Stimulated activated naive CD4-positive, alpha-beta T cell (primary cell): ENCODE results near the gene HLF.

Experiments used
- DNase-seq, 6 experiments: peaks; one replicate each; lab custom pipeline; 2025; lab: John Stamatoyannopoulos, UW

Gene HLF

DNA sequence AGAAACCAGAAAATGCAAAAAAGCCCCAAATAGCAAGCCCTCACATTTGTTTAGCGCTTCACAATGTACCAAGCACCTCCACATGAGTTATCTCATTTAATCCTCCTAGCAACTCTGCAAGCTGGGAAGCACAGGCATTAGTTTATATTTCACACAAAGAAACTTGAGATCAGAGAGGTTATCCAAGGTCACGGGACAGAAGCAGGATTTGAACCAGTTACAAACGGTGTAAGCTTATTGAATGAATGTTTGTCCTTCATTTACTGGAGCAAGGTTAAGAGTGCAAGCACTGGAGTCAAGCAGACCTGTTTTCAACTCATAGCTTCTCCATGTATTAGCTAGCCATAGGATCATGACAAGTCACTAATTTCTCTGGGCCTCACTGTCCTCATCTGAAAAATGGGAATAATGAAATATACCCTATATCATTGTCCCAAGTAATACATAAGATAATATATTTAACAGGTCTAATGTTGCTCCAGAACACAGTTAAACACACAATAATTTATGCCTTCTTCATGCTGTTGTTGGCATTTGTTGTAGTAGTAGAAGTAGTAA is 6.1 kb upstream of the HLF start:
- DNase-seq: no peak

DNA sequence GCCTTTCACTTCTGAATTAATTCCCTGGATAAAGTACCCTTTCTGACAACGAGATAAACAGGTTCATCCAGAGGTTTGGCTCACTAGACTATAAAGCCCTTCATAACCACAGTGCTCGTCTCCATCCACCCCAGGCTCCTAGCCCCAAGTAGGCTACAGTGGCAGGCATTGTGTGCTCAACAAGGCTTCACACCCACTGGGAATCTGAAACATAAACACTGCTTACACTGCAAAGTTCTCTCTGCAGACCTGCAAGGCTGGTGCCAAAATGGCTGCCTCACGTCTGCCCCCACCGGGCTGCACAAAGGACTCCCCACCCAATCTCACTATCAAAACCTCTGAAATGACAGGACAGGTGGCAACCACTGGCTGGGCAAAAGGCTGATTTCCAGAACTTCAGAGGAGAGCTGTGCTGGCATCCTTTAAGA is 5.1 kb upstream of the HLF start:
- DNase-seq: no peak

DNA sequence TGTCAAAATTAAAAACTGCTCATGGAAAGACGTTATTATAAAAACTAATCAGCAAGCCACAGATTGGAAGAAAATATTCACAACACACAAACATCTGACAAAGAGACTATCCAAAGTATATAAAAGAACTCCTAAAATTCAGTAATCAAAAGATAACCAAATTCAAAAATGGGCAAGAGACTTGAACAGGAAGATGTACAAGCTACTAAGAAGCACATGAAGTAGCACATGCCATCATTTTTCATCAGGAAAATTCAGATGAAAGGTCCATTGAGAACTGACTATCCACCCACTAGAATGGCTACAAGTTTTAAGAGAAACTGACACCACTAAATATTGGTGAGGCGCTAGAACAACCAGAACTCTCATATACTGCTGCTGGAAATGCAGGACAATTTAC is 3.4 kb upstream of the HLF start:
- DNase-seq: no peak

DNA sequence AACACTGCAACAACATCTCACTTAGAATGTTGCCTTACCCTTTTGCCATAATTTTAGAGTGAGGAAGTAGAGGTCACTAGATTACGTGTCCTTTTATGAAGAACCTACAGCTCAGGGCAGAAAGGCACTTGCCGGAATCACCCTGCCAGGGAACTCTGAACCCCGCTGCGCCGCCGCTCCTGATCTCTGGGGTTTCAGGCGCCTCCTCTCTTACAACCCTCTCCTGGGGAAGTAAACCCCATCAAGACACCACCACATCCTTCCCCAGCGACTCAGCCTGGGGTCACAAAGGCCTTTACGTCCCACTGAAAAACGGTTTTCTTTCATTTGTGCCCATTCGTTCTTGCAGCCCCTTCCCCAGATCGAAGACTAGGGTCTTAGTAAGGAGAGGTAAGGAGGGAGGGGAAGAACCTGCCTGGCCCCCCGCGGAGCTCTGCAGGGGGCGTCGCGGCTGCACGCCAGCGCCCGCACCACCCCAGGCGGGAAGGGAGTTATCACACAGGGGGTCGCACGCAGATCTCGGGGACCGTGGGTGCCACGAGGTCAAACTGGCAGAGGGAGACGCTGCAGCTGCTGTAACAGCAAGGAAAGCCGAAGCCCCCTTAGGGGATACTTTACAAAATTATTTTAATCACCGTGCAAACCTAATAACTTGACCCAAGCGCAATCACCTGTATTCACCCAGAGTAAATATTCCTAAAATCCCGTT is 1.0 kb upstream of the HLF start:
- DNase-seq: peak in 2 of 6 experiments; percentile 9

DNA sequence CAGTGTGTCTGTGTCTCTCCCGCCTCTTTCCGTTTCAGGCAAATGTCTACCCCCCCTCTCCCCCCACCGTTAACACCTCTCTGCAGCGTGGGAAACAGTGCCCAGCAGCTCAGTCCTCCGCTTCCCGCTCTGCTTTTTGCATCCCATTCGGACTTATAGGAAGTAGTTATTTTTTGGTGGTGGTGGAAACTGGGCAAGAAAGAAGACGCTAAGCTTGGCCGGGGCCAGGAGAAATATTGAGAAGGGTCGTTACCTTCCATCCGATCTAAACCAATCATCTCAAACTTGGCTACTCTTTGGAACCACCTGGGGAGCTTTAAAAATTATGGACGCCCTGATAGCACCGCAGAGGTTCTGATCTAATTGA is 499 bp upstream of the HLF start:
- peak in 1 of 6 experiments; percentile 41 for DNase-seq

DNA sequence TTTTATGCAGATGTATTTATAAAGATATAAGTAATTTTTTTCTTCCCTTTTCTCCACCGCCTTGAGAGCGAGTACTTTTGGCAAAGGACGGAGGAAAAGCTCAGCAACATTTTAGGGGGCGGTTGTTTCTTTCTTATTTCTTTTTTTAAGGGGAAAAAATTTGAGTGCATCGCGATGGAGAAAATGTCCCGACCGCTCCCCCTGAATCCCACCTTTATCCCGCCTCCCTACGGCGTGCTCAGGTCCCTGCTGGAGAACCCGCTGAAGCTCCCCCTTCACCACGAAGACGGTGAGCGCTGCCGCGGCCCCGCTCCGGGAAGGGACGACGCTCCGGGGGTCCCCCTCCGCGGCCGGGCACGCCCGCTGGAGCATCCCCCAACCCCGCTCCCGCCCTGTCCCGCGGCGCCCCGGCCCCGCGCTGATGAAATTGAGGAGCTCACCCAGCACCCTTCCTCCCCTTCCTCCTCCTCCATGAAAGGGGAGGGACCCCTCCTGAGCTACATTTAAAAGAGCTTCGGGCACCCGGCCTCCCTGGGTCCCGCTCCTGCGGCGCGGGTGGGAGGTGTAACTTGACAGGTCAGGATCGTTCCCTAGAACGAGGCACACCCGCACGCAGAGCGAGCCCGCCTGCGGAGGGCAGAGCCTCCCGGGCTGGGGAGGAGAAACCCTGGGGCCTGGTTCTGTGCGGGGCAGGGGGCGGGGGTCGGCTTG is 706 bp downstream of the HLF start:
- DNase-seq: peak in 2 of 6 experiments; percentile 5 to 19

DNA sequence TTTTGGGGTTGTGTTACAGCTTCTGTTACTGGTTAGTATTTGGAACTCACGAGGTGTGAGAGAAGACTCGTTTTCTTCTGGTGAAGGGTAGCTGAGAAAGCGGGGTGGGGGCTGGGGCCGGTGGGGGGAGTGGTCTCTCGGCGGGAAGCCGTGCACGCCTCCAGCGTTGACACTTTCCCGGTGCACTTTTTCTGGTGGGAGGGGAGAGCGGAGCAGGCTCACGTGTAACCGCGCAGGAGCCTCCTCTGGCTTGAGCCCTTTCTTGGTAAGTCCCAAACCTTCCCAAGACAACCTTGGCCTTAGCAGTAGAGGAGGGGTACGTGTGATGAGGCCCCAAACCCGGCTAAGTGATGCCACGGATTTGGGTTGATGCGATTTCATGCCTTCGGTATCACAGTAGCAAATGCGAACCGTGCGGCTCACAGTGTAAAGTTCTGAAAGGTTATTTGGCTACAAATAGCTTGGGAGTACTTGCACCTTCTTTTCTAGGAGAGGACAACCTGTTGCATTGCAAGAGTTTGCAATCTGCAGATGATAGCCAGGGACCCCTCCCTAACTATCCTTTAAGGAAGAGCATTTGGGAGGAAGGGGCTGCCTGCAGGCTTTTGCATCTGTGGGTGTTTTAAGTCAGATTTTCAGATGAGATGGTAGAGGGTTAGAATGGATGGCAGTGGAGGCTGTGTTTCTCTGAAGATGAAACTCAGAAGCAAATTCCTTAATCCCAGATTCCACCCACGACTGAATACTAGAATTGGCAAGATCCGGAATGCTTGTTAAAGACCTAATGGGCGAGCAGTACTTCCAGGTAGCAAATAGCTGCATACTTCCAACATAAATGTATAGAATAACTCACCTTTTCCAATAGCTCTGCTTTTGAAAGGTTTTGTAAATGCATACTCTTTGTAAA is 1.5 kb downstream of the HLF start:
- DNase-seq: peak in 1 of 6 experiments; percentile 25

DNA sequence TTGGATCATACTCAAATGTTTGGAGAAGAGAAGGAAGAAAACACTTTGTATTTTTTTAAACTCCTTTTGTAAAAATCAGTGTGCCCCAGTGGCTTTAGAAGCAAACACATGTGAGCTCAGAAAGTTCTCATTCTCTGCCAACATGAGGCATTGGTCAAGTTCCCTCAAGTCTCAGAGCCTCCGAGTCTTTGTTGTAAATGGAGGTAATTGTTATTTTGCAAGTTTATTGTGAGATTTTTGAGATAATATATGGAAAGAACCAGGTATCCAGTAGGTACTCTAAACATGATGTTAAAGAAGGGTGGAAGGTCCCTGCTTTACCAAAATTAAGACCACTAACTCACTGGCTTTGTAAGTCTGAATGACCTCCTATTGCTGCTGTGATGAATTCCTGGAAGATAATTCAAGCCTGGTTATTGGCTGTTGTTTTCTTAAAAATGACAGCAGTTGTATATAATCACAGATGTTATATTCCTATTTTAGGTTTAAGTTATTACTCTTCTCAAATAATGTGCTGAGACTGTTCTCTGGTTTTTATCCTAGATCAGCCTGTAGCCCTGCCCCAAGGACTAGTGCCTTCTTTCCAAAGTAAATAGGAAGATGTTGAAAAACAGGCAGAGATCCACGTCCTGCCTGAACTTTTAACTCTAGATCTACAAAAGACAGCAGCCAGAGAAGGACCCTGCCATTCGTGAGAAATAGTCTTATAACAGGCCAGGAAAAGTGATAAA is 2.4 kb downstream of the HLF start:
- no peak for DNase-seq

DNA sequence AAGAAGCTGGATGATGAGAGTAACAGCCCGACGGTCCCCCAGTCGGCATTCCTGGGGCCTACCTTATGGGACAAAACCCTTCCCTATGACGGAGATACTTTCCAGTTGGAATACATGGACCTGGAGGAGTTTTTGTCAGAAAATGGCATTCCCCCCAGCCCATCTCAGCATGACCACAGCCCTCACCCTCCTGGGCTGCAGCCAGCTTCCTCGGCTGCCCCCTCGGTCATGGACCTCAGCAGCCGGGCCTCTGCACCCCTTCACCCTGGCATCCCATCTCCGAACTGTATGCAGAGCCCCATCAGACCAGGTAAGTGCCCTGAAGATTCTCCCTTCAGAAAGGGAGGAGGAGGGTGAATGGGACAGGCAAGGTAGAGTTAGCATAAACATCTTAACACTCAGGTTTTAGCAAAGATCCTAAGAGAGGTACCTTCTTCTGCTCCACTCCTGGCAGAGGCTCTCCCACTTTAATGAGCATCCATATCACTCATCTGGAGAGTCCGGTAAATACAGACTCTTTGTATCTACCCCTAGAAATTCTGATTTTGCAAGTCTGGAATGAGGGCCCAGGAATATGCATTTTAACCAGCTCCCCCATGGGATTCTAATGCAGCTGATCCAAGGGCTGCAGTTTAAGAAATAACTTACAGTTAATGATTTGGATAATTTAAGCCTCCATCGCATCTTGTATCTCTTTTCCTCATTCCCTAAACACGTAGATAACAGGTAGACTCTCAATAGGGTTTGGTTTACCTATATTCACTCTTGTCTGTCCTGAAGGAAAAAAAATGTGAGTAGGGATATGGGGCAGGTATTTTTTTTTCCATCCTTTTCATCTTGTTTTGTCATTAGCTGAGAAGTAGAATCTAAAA is 3.3 kb downstream of the HLF start:
- DNase-seq: no peak

DNA sequence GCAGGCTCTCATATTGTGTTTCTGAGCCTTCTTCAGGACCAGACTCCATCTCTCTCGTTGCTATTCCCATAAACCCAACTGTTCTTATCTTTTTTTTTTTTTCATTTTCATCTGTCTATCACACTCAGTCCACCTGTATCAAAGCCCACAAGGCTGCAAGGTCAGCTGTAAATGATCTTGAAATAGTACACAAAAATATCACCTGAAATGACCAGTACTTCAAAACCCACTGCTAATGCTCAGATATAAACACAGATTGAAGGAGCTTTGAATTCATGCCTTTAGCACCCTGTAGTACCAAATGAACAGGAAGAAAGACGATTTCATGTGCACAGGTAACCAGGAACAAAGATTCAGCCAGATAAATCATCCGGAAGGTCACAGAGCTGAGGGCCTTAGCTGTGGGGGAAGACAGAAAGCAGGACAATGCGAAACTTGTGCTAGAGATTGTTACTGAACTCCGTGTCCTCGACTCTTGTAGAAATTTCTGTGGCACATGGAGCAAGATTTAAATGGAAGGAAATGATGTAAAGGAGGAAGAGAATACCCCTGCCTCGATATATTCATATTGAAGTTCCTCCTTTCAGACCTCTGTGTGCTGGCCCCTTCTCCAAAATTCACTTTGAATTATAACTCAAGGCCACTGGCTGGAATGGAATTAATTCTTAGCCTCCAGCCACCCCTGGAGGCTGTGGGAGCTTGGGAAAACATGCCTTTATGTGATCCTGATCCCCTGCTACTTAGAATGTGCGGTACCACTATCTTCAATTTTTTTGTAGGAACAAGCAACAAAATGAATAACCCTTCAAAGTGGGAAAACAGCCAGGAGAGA is 4.1 kb downstream of the HLF start:
- DNase-seq: no peak

DNA sequence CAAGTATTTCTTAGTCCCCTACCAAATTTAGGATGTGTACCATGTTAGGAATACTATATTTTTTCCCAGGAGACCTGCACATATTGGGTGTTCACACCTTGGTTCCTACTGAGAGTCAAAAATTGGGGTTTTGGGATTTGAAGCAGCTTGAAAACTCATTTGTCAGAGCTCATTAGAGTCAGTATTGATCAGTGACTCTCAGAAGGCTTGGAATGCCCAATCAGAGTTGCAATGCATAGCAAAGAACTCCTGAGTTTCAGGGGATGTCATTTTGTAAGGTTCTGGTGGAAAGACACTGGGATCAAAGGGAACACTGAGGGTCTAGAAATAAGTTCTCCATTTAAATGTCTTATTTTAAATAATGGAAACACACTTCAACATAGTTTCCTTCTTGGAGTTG is 5.1 kb downstream of the HLF start:
- DNase-seq: no peak

DNA sequence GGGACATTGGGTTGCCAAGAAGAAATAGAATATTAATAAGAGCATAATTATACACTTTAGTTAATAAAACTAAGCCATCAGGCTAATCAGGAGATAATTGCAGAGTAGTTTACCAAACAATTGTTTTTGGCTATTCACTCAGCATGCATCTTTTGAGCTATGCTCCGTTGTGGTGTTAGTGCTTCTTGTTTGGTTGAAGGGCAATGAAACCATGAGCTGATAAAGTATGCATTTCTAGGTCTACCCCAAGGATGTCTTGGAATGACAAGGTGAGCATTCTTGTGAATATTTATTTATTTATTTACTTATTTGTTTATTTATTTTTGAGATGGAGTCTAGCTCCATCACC is 6.4 kb downstream of the HLF start:
- no peak for DNase-seq

DNA sequence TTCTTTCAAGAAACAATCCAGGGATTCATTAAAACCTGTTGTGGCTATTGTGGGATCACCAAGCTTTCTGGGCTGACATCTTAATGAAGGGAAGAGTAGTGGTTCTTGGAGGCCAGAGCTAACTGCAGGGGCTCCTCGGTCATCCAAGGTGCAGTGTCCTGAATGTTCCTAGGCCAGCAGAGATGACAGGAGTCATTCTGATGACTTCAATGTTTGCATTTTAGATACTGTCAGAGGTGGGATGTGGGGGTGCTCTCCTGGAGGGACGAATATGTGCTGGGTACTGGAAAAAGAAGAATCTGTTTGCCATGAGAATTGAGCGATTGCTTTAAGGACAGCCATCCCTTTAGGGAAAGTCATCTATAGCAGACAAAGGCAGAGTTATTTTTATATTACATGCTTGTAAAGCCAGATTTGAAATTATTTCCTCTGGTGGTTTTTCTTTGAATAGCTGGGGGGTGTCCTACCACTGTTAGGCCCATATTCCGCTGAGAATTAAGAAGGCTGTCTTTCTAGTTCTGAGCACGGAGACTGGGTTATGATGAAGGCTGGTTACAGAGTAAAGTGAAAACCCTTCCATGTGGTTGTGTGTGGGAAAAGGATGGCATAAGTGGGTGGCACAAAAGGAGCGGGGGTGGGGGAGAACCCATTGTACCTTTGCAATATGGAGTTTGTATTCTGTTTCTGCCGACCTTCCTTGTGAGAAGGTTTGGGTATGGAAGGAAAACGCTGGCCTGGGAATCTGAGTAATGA is 7.4 kb downstream of the HLF start:
- no peak for DNase-seq

DNA sequence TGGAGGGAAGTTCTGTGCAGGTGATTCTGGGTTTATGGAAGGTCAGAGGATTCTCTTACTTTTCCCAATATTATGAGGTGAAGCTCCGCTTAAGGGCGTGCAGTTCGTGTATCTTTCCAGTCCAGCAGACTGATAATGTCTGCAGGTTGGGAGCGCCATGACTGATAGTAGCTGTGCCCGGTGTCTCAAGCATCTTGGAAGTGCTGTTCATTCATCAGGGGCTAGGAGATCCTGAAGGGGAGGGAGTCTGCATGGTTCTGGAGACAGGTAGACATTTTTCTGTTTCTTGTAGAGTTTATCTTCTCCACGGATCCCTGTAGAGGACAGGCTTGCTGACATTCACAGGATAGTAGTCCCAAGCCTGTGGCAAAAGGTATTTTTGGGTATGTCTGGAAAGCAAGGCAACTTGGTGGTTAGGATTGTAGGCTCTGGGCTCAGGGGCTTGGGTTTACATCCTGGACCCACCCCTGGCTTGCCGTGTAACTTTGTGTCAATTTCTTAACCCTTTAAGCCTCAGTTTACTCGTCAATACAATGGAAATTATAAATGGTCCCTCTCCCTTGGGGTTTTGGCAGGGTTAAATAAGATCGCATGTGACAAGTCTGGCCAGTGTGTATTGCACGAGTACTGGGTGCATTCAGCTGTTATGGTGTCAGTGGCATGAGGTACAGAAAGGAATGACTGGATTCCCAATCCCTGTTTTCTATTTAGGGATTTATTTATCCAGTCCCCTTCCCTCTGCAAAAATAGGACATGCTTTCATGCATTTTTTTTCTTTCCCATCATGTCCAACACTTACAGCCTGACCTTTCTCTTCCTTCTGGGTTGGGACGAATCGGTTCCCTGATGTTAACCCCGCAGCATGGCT is 8.2 kb downstream of the HLF start:
- DNase-seq: no peak

DNA sequence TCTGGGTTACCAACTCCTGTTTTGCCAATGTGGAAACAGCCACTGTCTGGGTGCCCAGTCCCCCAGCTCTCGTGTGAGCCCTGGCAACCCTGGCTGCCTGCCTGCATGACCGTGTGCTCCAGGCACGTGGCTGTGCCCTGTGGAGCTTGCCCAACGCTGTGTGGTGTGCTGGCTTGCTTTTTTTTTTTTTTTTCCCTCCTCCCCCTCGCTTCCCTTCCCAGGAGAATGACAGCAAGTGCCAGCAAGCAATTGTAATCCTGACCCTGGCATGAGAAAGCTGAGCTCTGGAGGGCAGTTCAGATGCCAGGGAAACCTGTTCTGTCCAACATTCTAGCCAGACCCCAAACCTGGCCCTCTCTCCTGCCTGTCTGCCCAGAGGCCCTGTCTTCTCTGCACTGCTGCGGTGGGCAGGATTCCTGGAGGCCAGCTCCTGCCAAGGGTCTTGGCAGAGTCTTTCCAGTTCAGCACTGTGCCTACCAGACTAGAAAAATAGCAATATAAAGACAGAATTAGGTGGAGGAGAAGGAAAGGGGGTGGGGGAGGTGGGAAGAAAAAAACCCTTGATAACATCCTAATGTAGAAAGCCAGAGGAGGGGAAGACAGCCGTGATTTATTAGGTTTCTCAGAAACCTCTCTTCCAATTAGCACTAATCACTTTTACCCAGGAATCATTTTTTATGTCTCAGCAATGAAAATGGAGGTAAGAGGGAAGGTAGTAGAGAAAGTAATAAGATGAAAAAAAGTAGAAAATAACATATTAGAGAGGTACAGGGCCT is 9.0 kb downstream of the HLF start:
- no peak for DNase-seq

DNA sequence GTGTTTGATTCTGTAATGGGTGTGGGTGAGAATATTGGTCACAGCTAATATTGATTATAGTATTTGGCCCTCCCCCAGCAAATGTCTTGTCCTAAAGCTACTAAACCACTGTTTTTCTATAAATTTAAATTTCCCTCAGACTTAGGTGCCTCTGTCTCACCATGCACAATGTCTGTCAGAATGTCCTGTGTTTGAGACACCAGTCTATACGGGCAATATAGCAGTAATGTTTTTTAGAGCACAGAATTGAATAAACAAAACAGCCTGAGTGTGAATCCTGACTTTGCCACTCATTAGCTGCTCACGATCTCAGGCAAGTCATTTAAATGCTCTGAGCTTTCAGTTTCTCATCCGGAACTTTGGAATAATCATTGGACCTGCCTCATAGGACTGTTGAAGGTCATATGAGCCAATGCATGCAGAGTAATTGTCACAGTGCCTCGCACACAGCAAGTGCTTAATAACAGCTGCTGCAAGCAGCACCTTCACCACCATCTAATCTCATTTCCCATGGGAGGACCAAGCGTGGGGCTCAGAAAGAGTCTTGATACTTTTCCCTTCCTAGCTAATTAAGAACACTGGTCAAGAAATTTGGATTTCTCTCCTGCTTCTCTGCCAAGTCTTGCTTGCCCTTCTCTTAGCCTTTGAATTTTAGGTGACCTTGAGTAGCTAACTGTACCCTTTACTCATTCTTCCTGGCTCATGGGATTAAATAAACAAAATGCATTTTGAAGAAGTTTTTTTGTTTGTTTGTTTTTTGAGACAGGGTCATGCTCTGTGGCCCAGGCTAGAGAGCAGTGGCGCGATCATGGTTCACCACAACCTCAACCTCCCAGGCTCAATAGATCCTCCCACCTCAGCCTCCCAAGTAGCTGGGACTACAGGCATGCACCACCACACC is 9.8 kb downstream of the HLF start:
- DNase-seq: no peak
